ENCODE results near the gene RMND1.
A peak's percentile ranks its signal among the peaks of the same experiment; 100 is the strongest.
"Not testable (repeated sequence)": the region's sequence is repeated elsewhere in the genome, so short reads cannot be mapped to it uniquely, and the experiment has no call there.

RMND1 gene

GRCh38 chr6:151451950-151452749 is at the start of gene RMND1:
Gene RMND1 (minus strand): TSS chr6:151452126. CDS start chr6:151445811, 6,315 bp downstream.
- peak; percentile 98 to 99 for DNase-seq

DNA sequence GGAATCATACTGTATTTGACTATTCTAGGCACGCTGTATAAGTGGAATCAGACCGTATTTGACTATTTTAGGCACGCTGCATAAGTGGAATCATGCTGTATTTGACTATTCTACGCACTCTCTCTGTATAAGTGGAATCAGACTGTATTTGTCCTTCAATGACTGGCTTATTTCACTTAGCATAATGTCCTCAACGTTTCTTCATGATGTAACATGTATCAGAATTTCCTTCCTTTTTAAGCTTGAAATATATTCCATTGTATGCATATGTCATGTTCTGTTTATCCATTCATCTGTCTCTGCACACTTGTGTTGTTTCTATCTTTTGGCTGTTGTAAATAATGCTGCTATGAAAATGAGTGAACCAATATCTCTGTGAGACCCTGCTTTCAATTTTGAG is 47.6 kb upstream of the RMND1 start:
- no peak for DNase-seq

DNA sequence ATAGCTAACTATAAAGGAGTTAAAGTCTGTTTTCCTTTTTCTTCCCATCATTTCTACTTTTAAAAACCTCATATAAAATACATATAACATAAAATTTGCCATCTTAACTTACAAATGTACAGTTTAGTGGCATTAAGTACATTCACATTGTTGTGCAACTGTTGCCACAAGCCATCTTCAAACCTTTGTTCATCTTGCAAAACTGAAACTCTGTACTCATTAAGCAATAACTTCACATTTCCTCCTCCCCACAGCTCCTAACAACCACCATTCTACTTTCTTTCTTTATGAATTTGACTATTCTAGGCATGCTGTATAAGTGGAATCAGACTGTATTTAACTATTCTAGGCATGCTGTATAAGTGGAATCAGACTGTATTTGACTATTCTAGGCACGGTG is 46.4 kb upstream of the RMND1 start:
- DNase-seq: no peak

DNA sequence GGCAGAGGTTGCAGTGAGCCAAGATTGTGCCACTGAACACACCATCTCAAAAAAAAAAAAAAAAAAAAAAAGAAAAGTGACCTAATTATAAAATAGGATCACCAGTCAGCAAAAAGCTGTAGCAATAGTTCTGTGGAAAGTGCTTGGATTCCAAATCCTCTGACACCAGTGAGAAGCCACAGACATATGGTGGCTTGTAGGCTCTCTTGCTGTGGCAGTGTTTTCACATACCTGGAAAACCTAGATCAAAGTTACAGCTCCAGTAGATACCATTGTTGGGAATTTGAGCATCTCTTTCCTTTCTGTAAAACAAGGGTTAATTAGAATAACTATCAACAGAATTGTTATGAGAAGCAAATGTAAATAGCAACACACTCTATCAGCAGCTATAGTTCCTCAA is 46.0 kb upstream of the RMND1 start:
- DNase-seq: no peak

GRCh38 chr6:151495380-151495779 is 43.5 kb upstream of the RMND1 start:
- no peak for DNase-seq

DNA sequence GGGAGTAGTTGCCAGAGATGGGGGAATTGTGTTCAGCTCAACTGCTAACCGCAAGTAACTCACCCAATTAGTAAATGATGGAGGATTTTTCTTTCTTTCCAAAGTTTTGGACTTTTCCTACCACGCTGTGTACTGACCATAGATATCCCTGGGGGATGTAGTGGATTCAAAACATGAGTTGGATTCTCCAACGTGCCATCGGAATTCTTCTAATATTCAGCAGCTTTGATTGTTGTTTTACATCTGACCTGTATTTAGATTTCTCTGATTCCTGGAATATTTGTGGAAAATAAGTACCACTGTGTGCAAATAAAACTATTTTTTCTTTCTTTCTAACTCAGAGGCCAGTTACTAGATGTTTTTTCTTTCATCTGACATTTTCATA is 43.0 kb upstream of the RMND1 start:
- no peak for DNase-seq

DNA sequence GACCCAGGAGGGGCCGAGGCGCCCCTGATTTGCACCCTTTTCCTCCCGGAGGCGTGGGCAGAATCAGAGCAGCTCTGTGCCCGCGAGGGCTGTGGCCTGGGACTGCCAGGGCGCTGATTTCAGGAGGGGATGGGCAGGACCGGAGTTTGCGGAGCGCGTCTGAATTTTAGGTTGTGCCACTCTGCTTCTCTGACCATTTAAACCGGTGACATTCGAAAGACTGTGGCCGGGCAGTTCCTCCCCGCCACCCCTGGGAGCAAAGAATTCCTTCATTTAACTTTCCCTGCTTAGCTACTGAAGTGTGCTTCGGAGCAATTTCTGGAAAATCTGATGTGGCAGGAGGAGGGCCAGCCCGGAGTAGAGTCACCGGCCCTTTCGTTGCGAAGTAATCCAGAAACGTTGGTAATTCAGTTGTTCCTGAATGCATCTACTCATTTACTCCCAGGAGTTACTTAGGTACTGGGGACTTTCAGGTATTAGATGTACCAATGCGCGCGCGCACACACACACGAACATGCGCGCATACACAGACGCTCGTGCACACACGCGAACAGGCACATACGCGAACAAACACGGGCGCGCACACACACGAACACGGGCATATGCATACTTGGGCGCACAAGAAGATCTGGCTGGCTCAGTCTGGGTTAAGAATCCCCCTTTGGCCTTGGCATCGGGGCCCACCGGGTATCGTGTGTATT is 42.5 kb upstream of the RMND1 start:
- DNase-seq: no peak

- DNase-seq: no peak
Measured at GRCh38 chr6:151493804-151494234, 41.9 kb upstream of the RMND1 start, which contains the start of gene CCDC170. Gene CCDC170 (plus strand): TSS chr6:151494017. CDS start chr6:151494129, 112 bp downstream.

- no peak for DNase-seq
Measured at GRCh38 chr6:151493161-151493803, 41.4 kb upstream of the RMND1 start.

- no peak for DNase-seq
Measured at GRCh38 chr6:151490996-151491395, 39.1 kb upstream of the RMND1 start.

- no peak for DNase-seq
Measured at GRCh38 chr6:151488226-151488625, 36.3 kb upstream of the RMND1 start.

GRCh38 chr6:151483994-151484393 is 32.1 kb upstream of the RMND1 start:
- DNase-seq: no peak

DNA sequence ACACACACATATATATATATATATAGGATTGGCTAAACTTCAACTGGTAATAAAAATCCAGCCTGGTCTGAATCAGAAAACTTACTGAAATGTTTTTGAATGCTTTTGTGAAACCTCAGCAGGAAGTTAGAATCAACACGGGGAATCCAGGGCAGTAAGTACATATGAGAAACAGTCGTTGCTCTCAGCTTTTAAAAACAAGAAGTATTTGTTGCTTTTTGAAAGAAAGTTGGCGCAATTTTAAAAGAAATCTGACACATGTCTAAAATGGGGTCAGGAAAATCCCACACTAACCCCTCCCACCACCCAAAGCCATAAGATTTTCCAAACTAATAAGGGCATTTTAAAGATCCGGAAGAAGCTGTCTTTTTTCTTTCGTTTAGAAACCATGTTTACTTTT is 30.4 kb upstream of the RMND1 start:
- no peak for DNase-seq

GRCh38 chr6:151481786-151482185 is 29.9 kb upstream of the RMND1 start:
- no peak for DNase-seq

DNA sequence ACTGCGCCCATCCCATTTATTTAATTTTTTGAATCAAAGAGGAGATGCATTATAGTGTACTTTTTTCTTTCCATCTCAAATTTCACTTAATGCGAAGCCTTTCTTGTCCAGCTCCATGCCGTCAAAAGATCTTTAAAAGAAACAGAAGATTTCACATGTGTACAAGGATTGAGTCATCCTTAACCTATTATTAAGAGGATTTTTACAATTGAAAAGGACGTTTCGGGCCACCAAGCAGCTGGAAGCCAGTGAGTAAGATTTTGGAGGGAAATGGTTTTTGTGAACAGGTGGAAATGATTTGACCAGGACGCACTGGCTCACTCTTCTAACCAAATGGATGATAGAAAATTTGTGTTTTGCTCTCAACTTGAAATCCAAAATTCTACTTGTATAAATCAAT is 26.7 kb upstream of the RMND1 start:
- DNase-seq: no peak

DNA sequence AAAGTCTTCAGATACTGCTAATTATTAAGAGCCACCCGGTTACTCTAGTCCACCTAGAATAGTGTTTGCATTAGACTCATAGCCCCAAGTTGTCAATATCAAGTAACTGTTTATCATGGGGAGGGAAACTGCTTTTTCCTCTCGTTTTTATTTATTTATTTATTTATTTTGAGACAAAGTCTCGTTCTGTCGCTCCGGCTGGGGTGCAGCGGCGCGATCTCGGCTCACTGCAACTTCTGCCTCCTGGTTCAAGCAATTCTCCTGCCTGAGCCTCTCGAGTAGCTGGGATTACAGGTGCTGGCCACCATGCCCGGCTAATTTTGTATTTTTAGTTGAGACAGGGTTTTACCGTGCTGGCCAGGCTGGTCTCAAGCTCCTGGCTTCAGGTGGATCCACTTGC is 25.8 kb upstream of the RMND1 start:
- no peak for DNase-seq

DNA sequence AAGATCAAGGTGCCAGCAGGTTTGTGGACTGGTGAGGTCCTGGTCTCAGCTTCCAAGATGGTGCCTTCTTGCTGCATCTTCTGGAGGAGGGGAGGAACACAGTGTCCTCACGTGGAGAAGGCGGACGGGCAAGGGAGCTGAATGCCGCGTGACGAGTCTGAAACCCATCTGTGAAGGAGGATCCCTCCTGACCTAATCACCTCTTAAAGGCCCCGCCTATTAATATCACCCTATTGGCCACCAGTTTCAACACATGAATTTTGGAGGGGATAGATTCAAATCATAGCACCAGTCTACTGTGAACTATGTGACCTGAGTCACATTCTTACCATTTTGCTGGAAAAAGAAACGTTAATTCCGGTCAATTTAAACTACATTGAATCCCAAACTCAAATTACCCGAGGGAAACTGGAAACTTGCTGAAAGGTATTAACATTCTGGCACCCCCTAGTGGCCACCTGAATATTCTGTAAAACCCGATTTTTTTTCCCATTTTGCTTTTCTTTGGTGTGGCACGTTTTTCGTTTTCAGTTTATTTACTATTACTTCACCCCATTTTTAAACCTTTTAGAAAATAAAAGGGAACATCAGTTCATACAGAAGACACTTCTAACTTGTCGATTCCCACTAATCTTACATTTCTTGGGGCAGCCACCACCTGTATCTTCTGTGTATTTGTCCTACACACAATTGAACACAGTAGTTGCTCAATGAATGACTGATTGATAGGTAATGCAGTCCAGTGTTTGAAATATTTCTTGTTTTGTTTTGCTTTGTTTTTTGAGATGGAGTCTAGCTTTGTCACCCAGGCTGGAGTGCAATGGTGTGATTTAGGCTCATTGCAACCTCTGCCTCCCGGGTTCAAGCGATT is 24.0 kb upstream of the RMND1 start:
- peak; percentile 48 to 58 for DNase-seq

- no peak for DNase-seq
Measured at GRCh38 chr6:151464702-151465101, 12.8 kb upstream of the RMND1 start.

GRCh38 chr6:151461673-151462072 is 9.7 kb upstream of the RMND1 start:
- DNase-seq: no peak

- DNase-seq: not testable (repeated sequence)
Measured at GRCh38 chr6:151455751-151456398, 3.9 kb upstream of the RMND1 start.

GRCh38 chr6:151452750-151453427 is 963 bp upstream of the RMND1 start:
- no peak for DNase-seq
